Gastrocnemius medialis (tissue), 4 donors: ENCODE measurements around the gene RTTN.

Experiments
- CTCF ChIP-seq, 5 experiments: fragments of 450-650 bp in 3 of 5; fragments of 200-600 bp in 2 of 5; sonication (generic) in 2 of 5; IDR thresholded peaks in 4 of 5; conservative IDR thresholded peaks in 1 of 5; 1 replicate in 4 of 5; 2 replicates in 1 of 5; pipeline ENCODE4 v1.5.1; 2016 to 2019; ENCODE audit warnings: antibody characterized with exemption in 5 of 5, mild to moderate bottlenecking in 3 of 5, moderate library complexity in 3 of 5
- POLR2A ChIP-seq, 2 donors: fragments of 450-650 bp; IDR thresholded peaks; one replicate each; pipeline ENCODE4 v1.6.1; 2017; ENCODE audit warnings: antibody characterized with exemption in 2 of 2, mild to moderate bottlenecking in 2 of 2, moderate library complexity in 2 of 2

- TF ChIP-seq CTCF (IDR thresholded peaks at IDR 0.05 in 4 of 5, conservative IDR thresholded peaks at IDR 0.05 in 1 of 5) (no peak), POLR2A (IDR thresholded peaks at IDR 0.05) (no peak)
Observed at GRCh38 chr18:69957747-69958146, 247.7 kb downstream of the RTTN start.
